Hepatocyte (in vitro differentiated cells): ENCODE results near the gene MOCS1. TPM values are rescaled to one million over a fixed set of nuclear protein-coding genes. Genes with fewer than 3 reads are reported as not detected.
A peak's percentile ranks its signal among the peaks of the same experiment; 100 is the strongest.

Source experiments
- DNase-seq: peaks from one replicate; pipeline ENCODE4 v3.0.0-alpha.2; 2016; ENCODE audit warnings: low spot score
- H2AFZ ChIP-seq: fragments of 200-600 bp; sonication (generic); 2 replicates; pipeline ENCODE4 v1.6.0; 2016; ENCODE audit warnings: antibody characterized with exemption, mild to moderate bottlenecking
- H3K27ac ChIP-seq: fragments of 200-600 bp; sonication (generic); 2 replicates; pipeline ENCODE4 v1.5.1; 2016; ENCODE audit warnings: mild to moderate bottlenecking
- H3K27me3 ChIP-seq: fragments of 200-600 bp; sonication (generic); 2 replicates; pipeline ENCODE4 v1.6.1; 2016
- H3K36me3 ChIP-seq: fragments of 200-600 bp; sonication (generic); replicated peaks from 2 replicates; pipeline ENCODE4 v1.5.1; 2016; ENCODE audit warnings: low read depth; ENCODE audit not compliant: insufficient read depth
- H3K4me1 ChIP-seq: fragments of 200-600 bp; sonication (generic); 2 replicates; pipeline ENCODE4 v1.5.1; 2016; ENCODE audit warnings: mild to moderate bottlenecking, moderate library complexity; ENCODE audit not compliant: insufficient read depth
- H3K4me2 ChIP-seq: fragments of 200-600 bp; sonication (generic); 2 replicates; pipeline ENCODE4 v1.6.0; 2016
- H3K4me3 ChIP-seq: fragments of 200-600 bp; sonication (generic); 2 replicates; pipeline ENCODE4 v1.5.1; 2016; ENCODE audit warnings: mild to moderate bottlenecking
- H3K79me2 ChIP-seq: fragments of 200-600 bp; sonication (generic); 2 replicates; pipeline ENCODE4 v1.6.0; 2017; ENCODE audit warnings: mild to moderate bottlenecking
- H3K9me2 ChIP-seq: fragments of 200-600 bp; sonication (generic); replicated peaks from 2 replicates; pipeline ENCODE4 v1.6.0; 2017; ENCODE audit warnings: mild to moderate bottlenecking; ENCODE audit not compliant: insufficient read depth
- H3K9me3 ChIP-seq: fragments of 200-600 bp; sonication (generic); 2 replicates; pipeline ENCODE4 v1.5.1; 2016; ENCODE audit warnings: low read depth, mild to moderate bottlenecking
- H4K20me1 ChIP-seq: fragments of 200-600 bp; sonication (generic); 2 replicates; pipeline ENCODE4 v1.6.0; 2016; ENCODE audit warnings: mild to moderate bottlenecking; ENCODE audit not compliant: insufficient read depth, poor library complexity, severe bottlenecking
- CTCF ChIP-seq: fragments of 200-600 bp; sonication (generic); IDR thresholded peaks from 2 replicates; pipeline ENCODE4 v1.5.1; 2016; ENCODE audit warnings: antibody characterized with exemption, mild to moderate bottlenecking; ENCODE audit not compliant: poor library complexity
- EZH2 ChIP-seq: fragments of 200-600 bp; sonication (generic); IDR thresholded peaks from 2 replicates; pipeline ENCODE4 v1.6.1; 2016; ENCODE audit warnings: antibody characterized with exemption, mild to moderate bottlenecking, borderline replicate concordance
- EZH2phosphoT487 ChIP-seq: fragments of 200-600 bp; sonication (generic); IDR thresholded peaks from one replicate; pipeline ENCODE4 v1.6.1; 2018; ENCODE audit warnings: antibody characterized with exemption, mild to moderate bottlenecking, low read depth, moderate library complexity; ENCODE audit not compliant: unreplicated experiment, severe bottlenecking
- WGBS: methylation state at CpG from one replicate; pipeline ENCODE4 v1.1.6; 2016; ENCODE audit warnings: low lambda C conversion rate; ENCODE audit errors: missing lambda C conversion rate; 5-methylcytosine and 5-hydroxymethylcytosine counted together
- polyA plus RNA-seq: library from polyadenylated mRNA; unstranded; fragments of >200 nt; fragmentation: Nextera tagmentation; extraction: Ambion mirVana; gene quantifications from 2 replicates; pipeline ENCODE4 v1.2.1, GENCODE V29; 2016
- total RNA-seq: library from RNA; depleted of rRNA; stranded (reverse); fragments of >200 nt; gene quantifications from 2 replicates; pipeline ENCODE4 v1.2.3, GENCODE V29; 2014

MOCS1 gene
- 10.6 and 10.7 TPM in 2 replicates for total RNA-seq
- polyA plus RNA-seq = 13.4 and 14.5 TPM in 2 replicates

- Histone ChIP-seq H3K4me2 (peak within 1 kb of the TSS; percentile 94), H2AFZ (peak within 1 kb of the TSS; percentile 93), H3K27me3 (no peaks in the 10 kb centered on the region), H3K9me2 (no peaks in the 10 kb centered on the region), H3K79me2 (peaks cover 14% of the 10 kb centered on the region), H3K4me3 (peak within 1 kb of the TSS; percentile 78), H3K36me3 (no peaks in the 10 kb centered on the region), H3K27ac (no peak within 1 kb of the TSS), H3K4me1 (peaks cover 12% of the 10 kb centered on the region), H4K20me1 (no peaks in the 10 kb centered on the region), H3K9me3 (no peaks in the 10 kb centered on the region)
- TF ChIP-seq EZH2 = no peak
- peak; percentile 83 for DNase-seq
- WGBS = 2% methylated on average over 45 of the region's 46 CpGs
Measured at GRCh38 chr6:39934131-39934757, at the start of gene MOCS1. Gene MOCS1, minus strand, starts transcription at chr6:39934462. Its CDS starts 45 bp downstream, at chr6:39934417.

- Histone ChIP-seq H4K20me1 (no peaks in the 10 kb centered on the region), H3K4me3 (no peak overlapping the region), H3K79me2 (no peaks in the 10 kb centered on the region), H3K9me2 (no peaks in the 10 kb centered on the region), H3K27ac (no peak overlapping the region), H3K36me3 (no peaks in the 10 kb centered on the region), H2AFZ (no peak overlapping the region), H3K27me3 (no peaks in the 10 kb centered on the region), H3K9me3 (no peaks in the 10 kb centered on the region), H3K4me1 (peaks cover 4% of the 10 kb centered on the region), H3K4me2 (no peak overlapping the region)
- TF ChIP-seq CTCF = no peak
- TF ChIP-seq EZH2phosphoT487 = no peak
- TF ChIP-seq EZH2 = no peak
- no peak for DNase-seq
Measured at GRCh38 chr6:39984051-39984450, 49.8 kb upstream of the MOCS1 start.

- H3K9me3 ChIP-seq = no peaks in the 10 kb centered on the region
Measured at GRCh38 chr6:39983193-39983592, 48.9 kb upstream of the MOCS1 start.

GRCh38 chr6:39982720-39983119 lies 48.5 kb upstream of the MOCS1 start:
- H2AFZ ChIP-seq = no peak overlapping the region
- H3K4me3 ChIP-seq = no peak overlapping the region
- H3K4me2 ChIP-seq = no peak overlapping the region
- no peaks in the 10 kb centered on the region for H3K36me3 ChIP-seq
- TF ChIP-seq CTCF (no peak), EZH2phosphoT487 (no peak), EZH2 (no peak)
- H3K27me3 ChIP-seq = no peaks in the 10 kb centered on the region
- no peaks in the 10 kb centered on the region for H4K20me1 ChIP-seq
- H3K79me2 ChIP-seq = no peaks in the 10 kb centered on the region
- no peak for DNase-seq
- no peak overlapping the region for H3K27ac ChIP-seq
- no peaks in the 10 kb centered on the region for H3K9me3 ChIP-seq
- H3K4me1 ChIP-seq = peaks cover 4% of the 10 kb centered on the region
- no peaks in the 10 kb centered on the region for H3K9me2 ChIP-seq

More at GRCh38 chr6:39983193-39983592, 48.9 kb upstream of the MOCS1 start:
- no peaks in the 10 kb centered on the region for H3K36me3 ChIP-seq
- H3K4me1 ChIP-seq = peaks cover 4% of the 10 kb centered on the region
- H3K79me2 ChIP-seq = no peaks in the 10 kb centered on the region
- no peaks in the 10 kb centered on the region for H3K9me2 ChIP-seq
- H4K20me1 ChIP-seq = no peaks in the 10 kb centered on the region
- H2AFZ ChIP-seq = no peak overlapping the region
- H3K27me3 ChIP-seq = no peaks in the 10 kb centered on the region
- TF ChIP-seq CTCF = no peak
- no peak for TF ChIP-seq EZH2phosphoT487
- no peak for TF ChIP-seq EZH2
- no peak overlapping the region for H3K4me3 ChIP-seq
- no peak for DNase-seq
- no peak overlapping the region for H3K4me2 ChIP-seq
- H3K27ac ChIP-seq = no peak overlapping the region
